PC-9 (cell line): Measurements from ENCODE around the gene E4F1.

Experiments used
- EZH2 ChIP-seq: fragments of 200-600 bp; sonication (generic); IDR thresholded peaks from 2 replicates; pipeline ENCODE4 v1.8.0; 2017; ENCODE audit warnings: antibody characterized with exemption, low read depth
- TF ChIP-seq, protein P1 (sequence below): fragments of 200-600 bp; sonication (generic); conservative IDR thresholded peaks from 2 replicates; pipeline ENCODE4 v1.6.1; 2017; ENCODE audit warnings: mixed run types, antibody characterized with exemption, mild to moderate bottlenecking, moderate library complexity

DNA sequence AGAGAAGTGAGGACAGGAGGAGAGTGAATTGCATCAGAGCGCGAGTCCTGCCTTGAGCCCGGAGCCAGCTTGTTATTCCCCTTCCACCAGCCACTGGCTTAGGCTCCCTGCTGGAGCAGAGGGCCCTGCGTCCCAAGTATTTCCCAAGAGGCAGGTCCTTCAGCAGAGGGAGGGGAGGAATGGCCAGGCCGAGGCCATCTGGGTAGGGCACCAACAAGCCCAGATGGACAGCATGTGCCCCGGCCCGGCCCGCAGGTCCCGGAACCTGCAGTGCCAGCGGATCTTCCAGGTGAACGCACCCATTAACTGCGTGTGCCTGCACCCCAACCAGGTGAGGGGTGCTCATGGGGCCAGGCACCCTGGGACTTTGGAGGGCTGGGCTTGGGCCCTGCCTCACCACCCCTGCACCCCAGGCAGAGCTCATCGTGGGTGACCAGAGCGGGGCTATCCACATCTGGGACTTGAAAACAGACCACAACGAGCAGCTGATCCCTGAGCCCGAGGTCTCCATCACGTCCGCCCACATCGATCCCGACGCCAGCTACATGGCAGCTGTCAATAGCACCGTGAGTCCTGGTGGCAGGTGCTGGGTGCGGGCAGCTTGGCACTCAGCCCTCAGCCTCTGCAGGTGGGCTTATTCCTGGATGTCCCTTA, 16.5 kb upstream of the E4F1 start:
- TF ChIP-seq, protein P1, sequence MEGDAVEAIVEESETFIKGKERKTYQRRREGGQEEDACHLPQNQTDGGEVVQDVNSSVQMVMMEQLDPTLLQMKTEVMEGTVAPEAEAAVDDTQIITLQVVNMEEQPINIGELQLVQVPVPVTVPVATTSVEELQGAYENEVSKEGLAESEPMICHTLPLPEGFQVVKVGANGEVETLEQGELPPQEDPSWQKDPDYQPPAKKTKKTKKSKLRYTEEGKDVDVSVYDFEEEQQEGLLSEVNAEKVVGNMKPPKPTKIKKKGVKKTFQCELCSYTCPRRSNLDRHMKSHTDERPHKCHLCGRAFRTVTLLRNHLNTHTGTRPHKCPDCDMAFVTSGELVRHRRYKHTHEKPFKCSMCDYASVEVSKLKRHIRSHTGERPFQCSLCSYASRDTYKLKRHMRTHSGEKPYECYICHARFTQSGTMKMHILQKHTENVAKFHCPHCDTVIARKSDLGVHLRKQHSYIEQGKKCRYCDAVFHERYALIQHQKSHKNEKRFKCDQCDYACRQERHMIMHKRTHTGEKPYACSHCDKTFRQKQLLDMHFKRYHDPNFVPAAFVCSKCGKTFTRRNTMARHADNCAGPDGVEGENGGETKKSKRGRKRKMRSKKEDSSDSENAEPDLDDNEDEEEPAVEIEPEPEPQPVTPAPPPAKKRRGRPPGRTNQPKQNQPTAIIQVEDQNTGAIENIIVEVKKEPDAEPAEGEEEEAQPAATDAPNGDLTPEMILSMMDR = no peak
- no peak for TF ChIP-seq EZH2
